ENCODE data around the gene ITGB2. TPM values are rescaled to one million over a fixed set of nuclear protein-coding genes. Genes with fewer than 3 reads are reported as not detected.
A peak's percentile ranks its signal among the peaks of the same experiment; 100 is the strongest.

Gene ITGB2
- total RNA-seq, 6 experiments from 2014 or later: 12.9 to 61.8 (median 36.6) TPM

- 82% methylated on average over 2 of the region's 10 CpGs for WGBS (ENCODE audit: insufficient coverage, low coverage, low lambda C conversion rate, missing lambda C conversion rate)
- H3K27ac ChIP-seq: no peak overlapping the region
- no peaks in the 10 kb centered on the region for H3K9me3 ChIP-seq
- DNase-seq (peak in 2 of 3 donors; percentile 3 to 20), ATAC-seq (no peak)
- TF ChIP-seq POLR2A (IDR thresholded peaks at IDR 0.05): no peak
- TF ChIP-seq CTCF (IDR thresholded peaks at IDR 0.05): no peak
- H3K27me3 ChIP-seq: no peaks in the 10 kb centered on the region
- no peaks in the 10 kb centered on the region for H3K4me1 ChIP-seq
- intact Hi-C loops (cut with DNase I): no loop called here
- H3K4me3 ChIP-seq: no peak overlapping the region
- H3K36me3 ChIP-seq: peaks cover 0 to 62% (median 26%) of the 10 kb centered on the region in 4 donors
Observed at GRCh38 chr21:44858791-44859190, 61.9 kb downstream of the ITGB2 start.

- WGBS (ENCODE audit: insufficient coverage, low coverage, low lambda C conversion rate, missing lambda C conversion rate): 77% methylated on average over 9 of the region's 15 CpGs
- Histone ChIP-seq H3K27ac (no peak overlapping the region), H3K36me3 (peaks cover 0 to 58% (median 25%) of the 10 kb centered on the region in 4 donors), H3K27me3 (no peaks in the 10 kb centered on the region), H3K4me1 (no peaks in the 10 kb centered on the region), H3K4me3 (no peak overlapping the region), H3K9me3 (no peaks in the 10 kb centered on the region)
- no peak for TF ChIP-seq POLR2A (IDR thresholded peaks at IDR 0.05)
- no peak for TF ChIP-seq CTCF (IDR thresholded peaks at IDR 0.05)
- peak in 2 of 3 donors; percentile 14 to 43 for DNase-seq
- no peak for ATAC-seq
- intact Hi-C loops (cut with DNase I): no loop called here
Observed at GRCh38 chr21:44858291-44858690, 62.4 kb downstream of the ITGB2 start.

GRCh38 chr21:44857127-44857892 lies 63.4 kb downstream of the ITGB2 start:
- TF ChIP-seq CTCF (IDR thresholded peaks at IDR 0.05) (no peak), POLR2A (IDR thresholded peaks at IDR 0.05) (no peak)
- Histone ChIP-seq H3K27me3 (no peaks in the 10 kb centered on the region), H3K4me3 (no peak overlapping the region), H3K9me3 (no peaks in the 10 kb centered on the region), H3K4me1 (no peaks in the 10 kb centered on the region), H3K27ac (no peak overlapping the region), H3K36me3 (peaks cover 0 to 57% (median 25%) of the 10 kb centered on the region in 4 donors)
- ATAC-seq (no peak), DNase-seq (peak in 2 of 3 donors; percentile 11 to 24)
- 86% methylated on average over 14 of the region's 16 CpGs for WGBS (ENCODE audit: insufficient coverage, low coverage, low lambda C conversion rate, missing lambda C conversion rate)
- intact Hi-C loops (cut with DNase I): no loop called here

- DNase-seq: peak in 1 of 3 donors; percentile 40
- Histone ChIP-seq H3K27ac (no peak overlapping the region), H3K9me3 (no peaks in the 10 kb centered on the region), H3K4me1 (peaks cover 0 to 6% (median 0%) of the 10 kb centered on the region in 4 donors), H3K27me3 (no peaks in the 10 kb centered on the region), H3K4me3 (no peak overlapping the region), H3K36me3 (peaks cover 0 to 60% (median 29%) of the 10 kb centered on the region in 4 donors)
- no peak for ATAC-seq
- TF ChIP-seq CTCF (IDR thresholded peaks at IDR 0.05): no peak
- TF ChIP-seq POLR2A (IDR thresholded peaks at IDR 0.05): no peak
- 94% methylated on average over 9 of the region's 17 CpGs for WGBS (ENCODE audit: insufficient coverage, low coverage, low lambda C conversion rate, missing lambda C conversion rate)
- intact Hi-C loops (cut with DNase I): no loop called here
Observed at GRCh38 chr21:44856131-44856530, 64.6 kb downstream of the ITGB2 start.
